ENCODE measurements around the gene SZRD1. TPM values are rescaled to one million over a fixed set of nuclear protein-coding genes. Genes with fewer than 3 reads are reported as not detected.

SZRD1 gene
- total RNA-seq, 1 experiment from 2014 or later: 51.4 TPM

DNA sequence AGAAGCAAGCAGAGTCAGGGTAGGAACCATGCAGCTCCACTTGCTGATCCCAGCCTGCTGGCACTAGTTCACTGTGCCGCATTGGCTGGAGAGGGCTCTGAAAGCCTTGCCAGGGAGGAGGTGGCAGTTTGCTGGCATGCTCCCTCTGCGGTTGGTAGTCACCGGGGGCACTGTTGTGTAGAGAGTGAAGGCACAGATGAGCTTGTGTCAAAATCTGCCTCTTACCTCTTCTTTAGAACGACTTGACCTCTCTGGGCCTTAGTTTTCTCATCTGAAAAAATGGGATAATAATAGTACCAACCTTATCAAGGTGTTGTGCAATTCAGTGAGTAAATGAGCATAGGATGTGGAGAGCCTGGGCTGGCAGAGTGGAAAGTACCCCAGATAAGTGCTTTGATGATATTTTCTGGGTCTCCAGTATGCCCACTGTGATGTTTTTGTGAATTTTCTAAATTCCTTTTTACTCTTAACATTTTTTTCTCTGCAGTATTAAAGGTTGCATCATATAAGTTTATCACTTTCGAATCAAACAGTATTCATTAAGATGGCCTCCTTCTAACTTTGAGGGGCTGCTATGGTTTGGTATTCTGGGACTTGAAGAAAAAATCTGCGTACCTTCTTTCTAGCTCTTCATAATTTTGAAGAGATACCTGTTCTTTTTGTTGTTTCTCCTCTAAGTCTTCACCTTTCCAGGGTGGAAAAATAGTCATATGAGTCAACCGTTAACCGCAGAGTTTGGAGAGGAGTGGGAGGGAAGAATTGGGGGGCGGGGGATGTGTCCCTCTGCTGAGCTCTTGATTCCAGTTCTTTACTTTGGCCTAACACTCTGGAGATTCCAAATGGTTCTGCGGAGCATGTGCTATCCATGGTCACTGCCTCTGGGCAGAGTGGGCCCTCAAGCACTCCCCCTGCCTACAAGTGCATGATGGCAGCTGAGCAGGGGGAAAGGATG, 26.8 kb downstream of the SZRD1 start:
- DNase-seq (ENCODE audit: extremely low read depth, low read depth): no peak

DNA sequence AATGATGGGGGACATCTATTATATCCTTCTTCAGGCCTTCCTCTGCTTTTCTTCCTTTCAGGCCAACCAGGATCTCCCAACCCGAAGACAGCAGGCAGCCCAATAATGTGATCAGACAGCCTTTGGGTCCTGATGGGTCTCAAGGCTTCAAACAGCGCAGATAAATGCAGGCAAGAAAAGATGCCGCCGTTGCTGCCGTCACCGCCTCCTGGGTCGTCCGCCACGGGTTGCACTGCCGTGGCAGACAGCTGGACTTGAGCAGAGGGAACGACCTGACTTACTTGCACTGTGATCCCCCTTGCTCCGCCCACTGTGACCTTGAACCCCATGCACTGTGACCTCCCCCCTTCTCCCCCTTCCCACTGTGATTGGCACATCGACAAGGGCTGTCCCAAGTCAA, 27.9 kb downstream of the SZRD1 start:
- no peak for DNase-seq (ENCODE audit: extremely low read depth, low read depth)

DNA sequence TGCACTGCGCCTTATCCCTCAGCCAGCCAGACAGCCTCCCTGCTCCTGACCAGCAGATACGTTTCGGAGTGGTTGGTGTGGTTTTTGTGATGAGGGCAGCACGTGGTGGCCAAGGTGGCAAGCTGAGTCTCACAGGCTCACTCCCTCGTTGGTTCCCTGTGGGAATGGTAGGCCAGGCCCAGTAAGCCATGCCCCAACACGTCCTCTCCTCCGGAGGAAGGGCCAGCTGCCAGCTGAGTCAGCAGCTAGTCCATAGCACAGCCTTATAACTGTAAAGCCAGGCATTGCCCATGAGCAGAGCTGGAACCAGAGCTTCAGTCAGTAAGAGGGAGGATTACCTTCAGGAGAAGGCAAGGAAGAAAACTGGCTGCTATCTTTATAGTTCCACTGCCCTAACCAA, 29.5 kb downstream of the SZRD1 start:
- DNase-seq (ENCODE audit: extremely low read depth, low read depth): no peak

DNA sequence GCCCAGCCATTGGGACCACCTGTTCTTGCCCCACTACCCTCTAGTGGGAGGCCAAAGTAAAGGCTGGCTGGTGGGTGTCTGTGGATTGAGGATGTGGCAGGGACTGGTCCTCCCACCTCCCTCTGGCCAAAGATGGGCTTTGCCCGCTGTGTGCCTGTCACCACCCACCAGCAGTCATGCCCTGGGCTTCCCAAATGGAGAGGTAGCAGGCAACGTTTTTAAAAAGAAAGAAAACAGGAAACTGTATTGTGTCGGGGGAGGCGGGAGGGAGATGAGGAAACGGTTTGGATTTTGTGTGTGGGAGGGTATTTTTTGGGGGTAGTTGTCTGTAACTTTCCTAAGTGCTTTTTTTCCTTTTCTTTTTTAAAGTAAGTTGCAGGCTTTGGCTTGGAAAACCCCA, 30.1 kb downstream of the SZRD1 start:
- DNase-seq (ENCODE audit: extremely low read depth, low read depth): no peak

DNA sequence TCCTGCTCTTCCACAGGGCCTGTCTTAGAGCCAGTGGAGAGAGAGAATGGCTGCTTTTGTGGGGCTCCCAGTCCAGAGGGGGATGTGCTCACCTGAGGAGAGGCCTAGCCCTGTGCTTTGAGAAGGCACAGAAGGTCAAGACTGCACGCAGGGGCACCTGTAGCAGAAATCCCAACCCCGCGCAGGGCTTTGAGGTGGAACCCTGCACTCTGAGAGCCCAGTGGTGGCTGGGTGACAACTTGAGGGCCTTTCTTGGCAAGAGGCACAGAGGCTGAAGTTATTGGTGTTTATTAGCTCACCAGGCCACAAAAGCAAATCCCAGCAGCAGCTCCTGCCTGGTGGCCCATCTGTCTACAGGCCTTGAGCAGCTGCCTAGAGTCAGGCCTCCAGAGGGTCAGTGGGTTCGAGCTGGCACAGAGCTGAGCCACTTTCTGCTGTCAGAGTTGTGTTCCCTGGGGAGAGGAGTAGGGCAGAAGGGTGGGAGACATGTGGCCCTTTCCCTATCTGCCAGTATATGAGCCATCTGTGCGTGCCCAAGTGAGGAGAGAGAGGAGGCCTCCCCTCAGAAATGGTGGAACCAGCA, 31.4 kb downstream of the SZRD1 start:
- DNase-seq (ENCODE audit: extremely low read depth, low read depth): no peak

DNA sequence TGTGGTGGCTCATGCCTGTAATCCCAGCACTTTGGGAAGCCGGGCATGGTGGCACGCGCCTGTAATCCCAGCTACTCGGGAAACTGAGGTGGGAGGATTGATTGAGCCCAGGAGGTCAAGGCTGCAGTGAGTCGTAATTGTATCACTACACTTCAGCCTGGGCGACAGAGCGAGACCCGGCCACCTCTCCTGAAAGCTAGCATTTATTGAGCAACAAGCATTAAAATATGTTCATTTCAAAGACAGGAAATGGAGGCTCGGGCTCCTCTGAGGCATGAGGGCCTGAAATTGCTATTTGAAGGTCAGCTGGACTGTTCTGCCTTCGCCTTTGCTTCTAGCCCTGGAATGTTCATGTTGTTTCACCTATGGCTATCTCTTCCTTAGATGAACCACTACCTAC, 35.7 kb downstream of the SZRD1 start:
- no peak for DNase-seq (ENCODE audit: extremely low read depth, low read depth)

DNA sequence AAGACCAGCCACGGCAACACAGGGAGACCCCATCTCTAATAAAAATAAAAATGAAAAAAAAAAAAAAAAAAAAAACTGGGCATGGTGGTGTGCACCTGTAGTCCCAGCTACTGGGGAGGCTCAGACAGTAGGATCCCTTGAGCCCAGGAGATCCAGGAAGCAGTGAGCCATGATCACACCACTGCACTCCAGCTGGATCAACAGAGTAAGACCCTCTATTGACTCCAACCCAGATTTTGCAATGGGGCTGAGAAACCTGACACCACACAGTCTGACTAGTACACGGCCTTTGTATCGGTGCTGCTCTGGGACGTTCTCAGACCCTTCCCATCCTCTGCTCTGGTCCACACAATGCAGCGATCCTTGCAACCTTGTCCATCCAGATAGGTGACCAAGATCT, 38.4 kb downstream of the SZRD1 start:
- no peak for DNase-seq (ENCODE audit: extremely low read depth, low read depth)

DNA sequence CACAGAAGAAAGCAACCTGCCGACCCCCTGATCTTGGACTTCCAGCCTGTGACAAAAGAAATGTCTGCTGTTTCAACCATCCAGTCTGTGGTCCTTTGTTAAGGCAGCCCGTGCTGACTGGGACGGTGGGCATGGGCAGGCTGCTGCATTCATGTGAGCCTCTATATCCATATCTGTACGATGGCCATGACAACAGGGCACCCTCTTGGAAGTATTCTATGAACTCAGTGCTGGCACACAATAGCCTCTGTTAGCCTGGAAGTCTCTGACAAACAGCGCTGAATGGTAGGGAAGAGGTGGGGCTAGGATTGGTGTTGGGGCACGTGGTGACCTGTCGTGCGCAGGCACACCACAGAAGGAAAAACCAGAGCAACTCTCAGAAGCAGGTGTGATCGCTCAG, 39.8 kb downstream of the SZRD1 start:
- DNase-seq (ENCODE audit: extremely low read depth, low read depth): no peak

DNA sequence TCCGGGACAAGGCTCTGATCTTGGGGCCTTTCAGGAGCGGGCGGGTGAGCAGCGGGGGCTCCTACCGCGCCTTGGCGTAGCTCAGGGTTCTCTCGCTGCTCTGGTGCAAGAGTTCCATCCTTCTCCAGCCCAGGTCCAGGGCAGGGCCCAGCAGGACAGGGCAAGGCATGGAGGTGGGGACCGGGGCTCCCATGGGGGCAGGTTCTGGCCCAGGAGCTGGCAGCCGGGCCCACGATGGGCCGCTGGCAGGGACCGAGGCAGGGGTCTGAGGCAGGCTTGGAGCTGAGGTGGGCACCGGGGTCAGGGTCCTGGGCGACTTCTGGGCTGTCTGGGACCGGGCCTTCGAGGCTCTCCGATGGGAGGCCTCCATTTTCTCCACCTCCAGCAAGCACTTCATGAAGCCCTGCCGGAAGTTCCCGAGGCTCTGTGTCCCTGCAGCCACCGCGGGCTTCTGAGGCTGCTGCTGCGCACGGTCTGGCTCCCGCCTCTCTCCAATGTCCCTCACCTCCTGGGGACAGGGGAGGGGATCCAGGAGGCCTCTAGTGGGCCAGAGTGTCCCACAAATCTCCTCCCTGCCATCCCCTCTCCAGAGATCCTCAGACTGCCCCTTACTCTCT, 42.6 kb downstream of the SZRD1 start:
- DNase-seq (ENCODE audit: extremely low read depth, low read depth): no peak

DNA sequence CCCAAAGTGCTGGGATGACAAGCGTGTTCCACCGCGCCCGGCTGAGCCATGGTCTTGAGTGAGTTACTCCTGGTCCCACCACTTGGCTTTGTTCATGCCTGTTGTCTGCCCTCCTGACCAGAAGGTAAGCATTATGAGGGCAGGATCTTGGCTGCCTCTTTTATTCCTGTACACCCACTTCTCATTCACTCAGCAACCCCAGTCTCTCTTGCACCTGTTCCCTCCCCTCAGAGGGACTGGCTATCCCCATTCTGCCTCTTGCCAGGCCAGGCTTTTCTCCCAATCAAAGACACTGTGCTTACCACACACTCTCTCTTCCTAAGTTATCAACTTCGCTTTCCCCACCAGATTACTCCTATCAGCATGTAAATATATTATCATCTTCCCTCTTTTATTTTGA, 43.8 kb downstream of the SZRD1 start:
- no peak for DNase-seq (ENCODE audit: extremely low read depth, low read depth)

DNA sequence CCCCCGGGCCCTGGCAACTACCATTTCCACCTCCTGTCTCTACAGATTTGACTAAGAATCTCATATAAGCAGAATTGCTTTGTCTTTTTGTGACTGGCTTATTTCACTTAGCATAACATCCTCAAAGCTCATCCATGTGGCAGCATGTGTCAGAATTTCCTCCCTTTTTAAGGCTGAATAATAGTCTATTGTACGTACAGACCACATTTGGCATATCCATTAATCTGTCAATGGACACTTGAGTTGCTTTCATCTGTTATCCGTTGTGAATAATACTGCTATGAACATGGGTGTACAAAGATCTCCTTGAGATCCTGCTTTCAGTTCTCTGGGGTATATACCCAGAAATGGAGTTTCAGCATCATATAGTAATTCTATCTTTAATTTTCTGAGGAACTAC, 46.1 kb downstream of the SZRD1 start:
- no peak for DNase-seq (ENCODE audit: extremely low read depth, low read depth)

DNA sequence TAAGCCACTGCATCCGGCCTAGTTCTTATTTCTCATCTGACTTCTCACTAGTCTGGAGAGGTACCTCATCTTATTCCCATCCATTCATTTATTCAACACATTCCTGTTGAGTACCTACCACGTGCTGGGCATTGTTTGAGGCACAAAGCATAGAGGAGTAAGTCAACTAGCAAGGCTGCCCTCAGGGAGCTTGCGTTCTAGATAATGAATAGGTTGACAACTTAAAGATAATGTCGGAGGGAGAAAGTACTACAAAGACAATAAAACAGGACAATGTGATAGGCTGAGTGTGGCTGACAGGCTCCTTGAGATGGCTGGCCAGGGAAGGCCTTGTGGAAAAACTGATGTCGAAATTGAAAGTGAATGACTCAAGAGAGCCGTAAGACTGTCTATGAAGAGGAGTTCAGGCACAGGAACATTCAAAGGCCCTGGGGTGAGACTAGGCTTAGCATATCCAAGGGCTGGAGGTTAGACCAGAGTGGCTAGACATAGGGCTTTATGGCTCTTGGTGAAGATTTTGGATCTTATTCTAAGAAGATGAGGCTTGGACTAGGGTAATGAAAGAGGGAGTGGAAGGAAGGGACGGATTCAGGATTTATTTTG, 51.9 kb downstream of the SZRD1 start:
- no peak for DNase-seq (ENCODE audit: extremely low read depth, low read depth)

DNA sequence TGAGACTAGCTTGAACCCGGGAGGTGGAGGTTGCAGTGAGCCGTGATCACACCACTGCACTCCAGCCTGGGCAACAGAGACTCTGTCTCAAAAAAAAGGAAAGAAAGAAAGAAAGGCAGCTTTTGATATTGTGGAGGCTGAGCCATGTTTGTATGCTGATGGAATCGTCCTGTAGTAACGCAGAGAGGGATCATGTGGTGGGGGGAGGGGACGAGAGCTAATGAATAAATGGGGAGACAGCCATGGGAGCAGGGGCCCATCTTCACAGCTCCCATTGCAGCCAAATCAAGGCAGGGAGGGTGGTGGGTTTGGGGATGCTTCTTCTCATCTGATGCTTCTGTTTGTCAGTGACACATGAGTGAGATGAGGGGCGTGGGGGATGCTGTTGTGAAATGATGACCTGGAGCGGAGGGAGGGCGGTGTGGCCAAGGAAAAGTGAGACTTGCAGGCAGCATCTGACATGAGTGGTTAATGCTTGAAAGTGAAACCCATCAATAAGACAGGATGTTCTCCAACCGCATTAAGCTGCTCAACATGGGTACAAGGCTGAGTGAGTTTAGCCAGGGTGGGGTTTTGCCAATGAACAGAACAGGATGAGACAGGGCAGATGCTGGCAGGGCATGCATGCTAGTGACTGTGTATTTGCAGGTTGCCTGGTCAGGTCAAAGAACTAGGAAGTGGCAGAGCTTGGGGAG, 53.5 kb downstream of the SZRD1 start:
- DNase-seq (ENCODE audit: extremely low read depth, low read depth): no peak

DNA sequence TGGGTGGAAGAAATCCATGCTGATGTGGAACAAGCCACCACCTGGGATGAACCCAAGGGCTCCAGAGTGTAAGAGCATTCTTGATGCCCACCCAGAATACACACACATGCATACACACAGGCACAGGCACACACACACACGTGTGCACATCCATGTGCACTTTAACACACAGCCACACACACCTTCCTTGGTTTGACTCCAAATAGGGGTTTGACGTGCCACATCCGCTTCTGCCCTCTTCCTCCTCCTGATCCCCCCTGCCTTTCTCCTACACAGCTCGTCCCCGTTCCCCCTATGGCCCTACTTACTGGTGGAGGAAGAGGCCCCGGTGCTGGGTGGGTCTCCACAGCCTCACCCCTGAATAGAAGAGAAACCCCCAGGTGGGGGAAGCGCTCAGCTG, 54.2 kb downstream of the SZRD1 start:
- DNase-seq (ENCODE audit: extremely low read depth, low read depth): no peak

DNA sequence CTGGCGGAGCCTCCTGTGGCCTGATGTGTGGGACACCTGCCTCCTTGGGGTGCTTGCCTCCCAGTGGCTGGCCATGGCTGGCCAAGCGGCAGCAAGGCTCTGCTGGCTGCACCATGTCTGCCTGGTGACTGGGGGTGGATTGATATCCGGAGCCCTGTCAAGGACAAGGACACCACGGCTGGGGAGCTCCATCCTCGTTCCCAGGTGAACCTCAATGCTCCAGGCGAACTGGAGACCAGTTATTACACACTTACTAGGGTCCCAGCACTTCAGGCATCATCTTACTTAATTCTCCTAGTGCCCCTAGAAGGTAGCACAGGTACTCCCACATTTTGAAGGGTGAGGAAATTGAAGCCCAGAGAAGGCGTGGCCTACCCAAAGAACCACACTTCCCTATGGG, 55.0 kb downstream of the SZRD1 start:
- no peak for DNase-seq (ENCODE audit: extremely low read depth, low read depth)

DNA sequence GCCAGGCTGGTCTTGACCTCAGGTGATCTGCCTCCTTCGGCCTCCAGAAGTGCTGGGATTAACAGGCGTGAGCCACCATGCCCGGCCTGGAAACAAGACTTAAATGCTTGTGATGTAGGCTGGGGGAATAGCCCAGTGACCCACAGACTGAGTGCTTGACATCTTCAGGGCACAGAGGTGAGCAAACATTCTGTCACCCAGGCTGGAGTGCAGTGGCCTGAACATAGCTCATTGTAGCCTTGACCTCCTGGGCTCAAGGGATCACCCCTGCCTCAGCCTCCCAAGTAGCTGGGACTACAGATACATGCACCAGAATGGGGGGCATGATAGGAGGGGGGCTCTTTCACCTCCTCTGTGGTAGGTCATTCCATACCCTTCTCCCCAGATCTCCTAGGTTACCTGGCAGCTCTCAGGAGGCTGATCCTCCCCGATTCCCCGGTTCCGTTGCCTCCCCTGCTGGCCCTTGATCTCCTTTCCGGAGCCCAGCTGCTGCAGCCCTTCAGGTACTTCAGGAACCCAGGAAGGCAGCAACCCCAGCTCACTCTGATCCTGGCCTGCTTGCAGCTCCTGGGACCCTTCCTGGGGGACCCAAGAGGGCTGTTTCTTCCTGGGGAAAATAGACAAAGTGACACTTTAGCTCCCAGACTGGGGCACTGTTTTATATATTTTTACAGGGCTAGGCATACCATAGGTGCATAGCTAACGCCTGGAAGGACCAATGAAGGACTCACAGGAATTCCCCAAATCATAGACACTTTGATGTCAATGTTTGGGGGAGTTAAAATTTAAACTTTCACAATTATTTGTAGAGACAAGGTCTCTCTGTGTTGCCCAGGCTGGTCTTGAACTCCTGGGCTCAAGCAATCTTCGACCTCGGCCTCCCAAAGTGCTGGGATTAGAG, 58.3 kb downstream of the SZRD1 start:
- DNase-seq (ENCODE audit: extremely low read depth, low read depth): no peak

DNA sequence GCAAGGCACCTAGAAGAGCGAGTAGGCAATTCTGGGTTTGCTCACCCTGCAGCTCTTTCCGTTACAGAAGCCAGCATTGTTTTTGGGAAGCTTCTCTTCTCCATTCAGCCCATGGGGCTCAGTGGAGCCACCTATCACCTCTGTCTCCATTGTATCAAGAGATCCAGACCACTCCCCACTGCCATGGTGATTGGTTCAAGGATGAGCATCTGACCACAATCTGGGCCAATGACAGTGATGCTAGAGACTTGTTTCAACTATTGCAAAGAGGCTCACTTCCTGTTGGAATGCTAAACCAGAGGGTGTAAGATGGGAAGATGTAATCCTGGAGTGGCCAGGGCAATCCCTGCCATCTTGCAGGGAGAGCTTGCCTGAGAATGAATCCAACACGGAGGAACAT, 63.6 kb downstream of the SZRD1 start:
- no peak for DNase-seq (ENCODE audit: extremely low read depth, low read depth)

DNA sequence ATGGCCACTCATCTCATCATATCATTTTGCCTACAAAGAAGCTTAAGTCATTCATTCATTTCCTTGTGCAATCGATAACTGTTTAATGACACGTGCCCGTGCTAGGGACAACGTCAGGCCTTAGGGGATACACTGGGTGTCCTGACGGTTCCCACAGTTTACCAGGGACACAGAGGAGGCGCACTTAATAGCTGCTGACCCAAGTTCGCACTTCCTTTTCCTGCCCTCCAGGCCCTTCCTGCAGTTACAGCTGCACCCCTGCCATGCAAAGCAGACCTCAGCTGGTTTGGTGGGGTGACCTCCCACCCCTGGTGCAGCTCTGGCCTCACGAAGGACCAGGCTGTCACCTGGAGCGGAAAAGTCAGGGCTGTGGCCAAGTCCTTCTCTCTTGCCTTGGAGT, 66.0 kb downstream of the SZRD1 start:
- no peak for DNase-seq (ENCODE audit: extremely low read depth, low read depth)

DNA sequence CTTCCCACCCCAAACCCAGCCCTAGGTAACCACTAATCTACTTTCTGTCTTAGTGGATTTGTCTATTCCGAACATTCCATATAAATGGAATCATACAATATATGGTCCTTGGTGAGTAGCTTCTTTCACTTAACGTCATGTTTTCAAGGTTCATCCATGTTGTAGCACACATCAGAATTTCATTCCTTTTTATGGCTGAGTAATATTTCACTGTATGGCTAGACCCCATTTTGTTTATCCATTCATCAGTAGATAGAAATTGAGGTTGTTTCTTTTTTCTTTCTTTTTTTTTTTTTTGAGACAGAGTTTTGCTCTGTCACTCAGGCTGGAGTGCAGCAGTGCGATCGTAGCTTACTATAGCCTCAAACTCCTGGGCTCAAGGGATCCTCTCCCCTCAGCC, 67.0 kb downstream of the SZRD1 start:
- DNase-seq (ENCODE audit: extremely low read depth, low read depth): no peak

DNA sequence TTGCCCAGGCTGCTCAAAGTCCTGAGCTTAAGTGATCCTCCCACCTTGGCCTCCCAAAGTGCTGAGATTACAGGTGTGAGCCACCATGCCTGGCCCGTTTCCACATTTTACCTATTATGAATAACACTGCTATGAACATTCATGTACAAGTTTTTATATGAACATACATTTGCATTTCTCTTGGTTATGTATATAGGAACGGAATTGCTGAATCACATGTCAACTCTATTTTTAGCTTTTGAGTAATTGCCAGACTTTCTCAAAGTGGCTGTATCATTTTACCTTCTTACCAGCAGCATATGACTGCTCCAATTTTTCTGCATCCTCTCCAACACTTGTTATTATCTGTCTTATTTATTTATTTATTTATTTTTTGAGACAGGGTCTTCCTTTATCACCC, 67.5 kb downstream of the SZRD1 start:
- no peak for DNase-seq (ENCODE audit: extremely low read depth, low read depth)

All from NCI-H460 (cell line).